KOPT-K1 (cell line): ENCODE measurements around the gene CKMT2.
A peak's percentile ranks its signal among the peaks of the same experiment; 100 is the strongest.

Experiments used
- H3K27ac ChIP-seq: fragments of 200-600 bp; sonication (generic); 2 replicates; pipeline ENCODE4 v1.5.1; 2016; ENCODE audit warnings: antibody characterized with exemption, mild to moderate bottlenecking, low read depth, low read length; ENCODE audit not compliant: poor library complexity, severe bottlenecking
- H3K36me3 ChIP-seq: fragments of 200-600 bp; sonication (generic); 2 replicates; pipeline ENCODE4 v1.5.1; 2017; ENCODE audit warnings: antibody characterized with exemption, mild to moderate bottlenecking, low read length, moderate library complexity; ENCODE audit not compliant: insufficient read depth
- H3K9me3 ChIP-seq: fragments of 200-600 bp; sonication (generic); 2 replicates; pipeline ENCODE4 v1.5.1; 2017; ENCODE audit warnings: antibody characterized with exemption, low read length, mild to moderate bottlenecking; ENCODE audit not compliant: insufficient read depth, poor library complexity, severe bottlenecking

CKMT2 gene

GRCh38 chr5:81297531-81297930 lies 64.4 kb downstream of the CKMT2 start:
- peaks cover 25% of the 10 kb centered on the region for H3K9me3 ChIP-seq
- 0 out of 2 replicates have a peak, but pooled peaks cover 5% of the 10 kb centered on the region for H3K36me3 ChIP-seq
- H3K27ac ChIP-seq: no peak overlapping the region

- Histone ChIP-seq H3K27ac (peak overlapping the region; percentile 85), H3K36me3 (peaks cover 15% of the 10 kb centered on the region)
Measured at GRCh38 chr5:81300921-81301270, 67.8 kb downstream of the CKMT2 start.

GRCh38 chr5:81301271-81302015 lies 68.3 kb downstream of the CKMT2 start, which contains the start of gene ZCCHC9:
TSS of gene ZCCHC9 (plus strand) at chr5:81301587. CDS start at chr5:81304758, 3,171 bp downstream.
- Histone ChIP-seq H3K36me3 (peaks cover 15% of the 10 kb centered on the region), H3K27ac (peak within 1 kb of the TSS; percentile 85), H3K9me3 (no peaks in the 10 kb centered on the region)

More at GRCh38 chr5:81300921-81301270, 67.8 kb downstream of the CKMT2 start:
- no peaks in the 10 kb centered on the region for H3K9me3 ChIP-seq

- H3K36me3 ChIP-seq: peaks cover 15% of the 10 kb centered on the region
- H3K9me3 ChIP-seq: no peaks in the 10 kb centered on the region
- peak overlapping the region; percentile 85 for H3K27ac ChIP-seq
Measured at GRCh38 chr5:81302596-81302995, 69.5 kb downstream of the CKMT2 start.

GRCh38 chr5:81303563-81303962 lies 70.4 kb downstream of the CKMT2 start:
- Histone ChIP-seq H3K9me3 (no peaks in the 10 kb centered on the region), H3K27ac (no peak overlapping the region)

GRCh38 chr5:81305785-81306184 lies 72.7 kb downstream of the CKMT2 start:
- Histone ChIP-seq H3K27ac (no peak overlapping the region), H3K36me3 (peaks cover 36% of the 10 kb centered on the region), H3K9me3 (no peaks in the 10 kb centered on the region)

More at GRCh38 chr5:81303563-81303962, 70.4 kb downstream of the CKMT2 start:
- peaks cover 15% of the 10 kb centered on the region for H3K36me3 ChIP-seq

- no peak overlapping the region for H3K27ac ChIP-seq
- peaks cover 66% of the 10 kb centered on the region for H3K36me3 ChIP-seq
- no peaks in the 10 kb centered on the region for H3K9me3 ChIP-seq
Measured at GRCh38 chr5:81308836-81309235, 75.7 kb downstream of the CKMT2 start.

- no peaks in the 10 kb centered on the region for H3K9me3 ChIP-seq
- peaks cover 65% of the 10 kb centered on the region for H3K36me3 ChIP-seq
- no peak overlapping the region for H3K27ac ChIP-seq
Measured at GRCh38 chr5:81310402-81311063, 77.4 kb downstream of the CKMT2 start.

GRCh38 chr5:81313278-81313677 lies 80.2 kb downstream of the CKMT2 start:
- Histone ChIP-seq H3K9me3 (no peaks in the 10 kb centered on the region), H3K36me3 (peaks cover 61% of the 10 kb centered on the region), H3K27ac (no peak overlapping the region)

- H3K9me3 ChIP-seq: no peaks in the 10 kb centered on the region
- H3K36me3 ChIP-seq: peaks cover 61% of the 10 kb centered on the region
- H3K27ac ChIP-seq: no peak overlapping the region
Measured at GRCh38 chr5:81313686-81314085, 80.6 kb downstream of the CKMT2 start.

- H3K36me3 ChIP-seq: peaks cover 52% of the 10 kb centered on the region
- no peak overlapping the region for H3K27ac ChIP-seq
- H3K9me3 ChIP-seq: no peaks in the 10 kb centered on the region
Measured at GRCh38 chr5:81314581-81314980, 81.5 kb downstream of the CKMT2 start.

- peaks cover 44% of the 10 kb centered on the region for H3K36me3 ChIP-seq
- H3K9me3 ChIP-seq: no peaks in the 10 kb centered on the region
- H3K27ac ChIP-seq: no peak overlapping the region
Measured at GRCh38 chr5:81315336-81315735, 82.2 kb downstream of the CKMT2 start.

- Histone ChIP-seq H3K36me3 (peaks cover 39% of the 10 kb centered on the region), H3K27ac (no peak overlapping the region), H3K9me3 (no peaks in the 10 kb centered on the region)
Measured at GRCh38 chr5:81315830-81316229, 82.7 kb downstream of the CKMT2 start.
